Transverse colon (tissue), 3 donors: ENCODE data around the gene SPTB.

Experiments
- EP300 ChIP-seq: sonication (generic); formaldehyde crosslinking; IDR thresholded peaks from one replicate; pipeline ENCODE4 v1.6.1; 2017; ENCODE audit warnings: antibody characterized with exemption, low read depth
- POLR2A ChIP-seq: fragments of 450-650 bp; IDR thresholded peaks from one replicate; pipeline ENCODE4 v1.6.1; 2016; ENCODE audit warnings: antibody characterized with exemption, mild to moderate bottlenecking, moderate library complexity
- TF ChIP-seq, protein P1 (sequence below), 5 experiments: fragments of 200-600 bp in 3 of 5; fragments of 450-650 bp in 2 of 5; sonication (generic) in 3 of 5; IDR thresholded peaks; 1 replicate in 2 of 5; 2 replicates in 3 of 5; pipeline ENCODE4 v1.5.1; 2016 to 2017; ENCODE audit warnings: antibody characterized with exemption in 5 of 5, inconsistent platforms in 3 of 5, mild to moderate bottlenecking in 2 of 5, moderate library complexity in 1 of 5

DNA sequence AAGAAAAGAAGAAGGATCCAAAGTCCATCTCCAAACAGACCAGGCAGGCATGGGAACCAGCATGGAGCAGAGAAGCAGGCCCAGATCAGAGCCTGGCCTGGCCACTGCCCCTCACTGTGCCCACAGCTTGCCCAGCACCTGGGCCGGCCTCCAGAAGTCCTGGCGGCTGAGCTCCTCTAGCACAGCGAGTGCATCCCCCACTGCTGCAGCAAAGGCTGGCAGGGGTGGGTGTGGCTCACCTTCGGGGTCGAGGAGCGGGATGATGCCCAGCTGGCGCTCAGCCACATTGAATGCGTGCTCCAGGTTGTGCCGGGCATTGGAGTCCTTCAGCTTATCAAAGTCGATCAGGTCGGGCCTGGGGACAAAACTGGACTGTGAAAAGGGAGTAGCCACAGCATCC is 78.7 kb downstream of the SPTB start:
- TF ChIP-seq, protein P1, sequence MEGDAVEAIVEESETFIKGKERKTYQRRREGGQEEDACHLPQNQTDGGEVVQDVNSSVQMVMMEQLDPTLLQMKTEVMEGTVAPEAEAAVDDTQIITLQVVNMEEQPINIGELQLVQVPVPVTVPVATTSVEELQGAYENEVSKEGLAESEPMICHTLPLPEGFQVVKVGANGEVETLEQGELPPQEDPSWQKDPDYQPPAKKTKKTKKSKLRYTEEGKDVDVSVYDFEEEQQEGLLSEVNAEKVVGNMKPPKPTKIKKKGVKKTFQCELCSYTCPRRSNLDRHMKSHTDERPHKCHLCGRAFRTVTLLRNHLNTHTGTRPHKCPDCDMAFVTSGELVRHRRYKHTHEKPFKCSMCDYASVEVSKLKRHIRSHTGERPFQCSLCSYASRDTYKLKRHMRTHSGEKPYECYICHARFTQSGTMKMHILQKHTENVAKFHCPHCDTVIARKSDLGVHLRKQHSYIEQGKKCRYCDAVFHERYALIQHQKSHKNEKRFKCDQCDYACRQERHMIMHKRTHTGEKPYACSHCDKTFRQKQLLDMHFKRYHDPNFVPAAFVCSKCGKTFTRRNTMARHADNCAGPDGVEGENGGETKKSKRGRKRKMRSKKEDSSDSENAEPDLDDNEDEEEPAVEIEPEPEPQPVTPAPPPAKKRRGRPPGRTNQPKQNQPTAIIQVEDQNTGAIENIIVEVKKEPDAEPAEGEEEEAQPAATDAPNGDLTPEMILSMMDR (IDR thresholded peaks at IDR 0.05), result no peak
- no peak for TF ChIP-seq POLR2A
- no peak for TF ChIP-seq EP300
